HG03097 (cell line): ENCODE measurements around the gene HELZ.

ENCODE experiments used
- ATAC-seq: cut with Tn5 transposase; IDR thresholded peaks from one replicate; pipeline ENCODE4 v1.9.1; 2021; ENCODE audit not compliant: unreplicated experiment, low FRiP score

The HELZ gene

GRCh38 chr17:67035131-67036083, 209.6 kb downstream of the HELZ start:
- no peak for ATAC-seq

- ATAC-seq, result no peak
These were observed 211.4 kb downstream of the HELZ start for GRCh38 chr17:67033613-67034012.

- no peak for ATAC-seq
These were observed 212.0 kb downstream of the HELZ start for GRCh38 chr17:67032985-67033384.

GRCh38 chr17:67032382-67032781, 212.6 kb downstream of the HELZ start:
- ATAC-seq, result no peak

- no peak for ATAC-seq
These were observed 214.4 kb downstream of the HELZ start for GRCh38 chr17:67030641-67031040.

GRCh38 chr17:67027031-67027628, 217.9 kb downstream of the HELZ start:
- ATAC-seq, result no peak

- ATAC-seq, result no peak
These were observed 218.7 kb downstream of the HELZ start for GRCh38 chr17:67026341-67026740.

- ATAC-seq, result no peak
These were observed 219.7 kb downstream of the HELZ start for GRCh38 chr17:67025216-67025792.

GRCh38 chr17:67024736-67025135, 220.3 kb downstream of the HELZ start:
- no peak for ATAC-seq

- no peak for ATAC-seq
These were observed 222.6 kb downstream of the HELZ start for GRCh38 chr17:67022451-67022810.

GRCh38 chr17:67021743-67022450, 223.1 kb downstream of the HELZ start:
- ATAC-seq, result no peak

GRCh38 chr17:67021196-67021595, 223.8 kb downstream of the HELZ start:
- no peak for ATAC-seq
